Suprapubic skin (tissue), 4 donors: ENCODE results near the gene PTTG1IP. TPM values are rescaled to one million over a fixed set of nuclear protein-coding genes. Genes with fewer than 3 reads are reported as not detected.

ENCODE experiments used
- DNase-seq, 2 donors: peaks; one replicate each; pipeline ENCODE4 v3.0.0-alpha.2; 2019; ENCODE audit warnings: low spot score in 2 of 2
- H3K27ac ChIP-seq: fragments of 200-600 bp; sonication (generic); one replicate; pipeline ENCODE4 v1.5.1; 2019
- H3K27me3 ChIP-seq: fragments of 200-600 bp; sonication (generic); one replicate; pipeline ENCODE4 v1.5.1; 2019
- H3K36me3 ChIP-seq: fragments of 200-600 bp; sonication (generic); one replicate; pipeline ENCODE4 v1.5.1; 2019
- H3K4me1 ChIP-seq: fragments of 200-600 bp; sonication (generic); one replicate; pipeline ENCODE4 v1.5.1; 2019
- H3K4me3 ChIP-seq: fragments of 200-600 bp; sonication (generic); one replicate; pipeline ENCODE4 v1.5.1; 2019; ENCODE audit warnings: mild to moderate bottlenecking
- H3K9me3 ChIP-seq: fragments of 200-600 bp; sonication (generic); one replicate; pipeline ENCODE4 v1.5.1; 2019
- CTCF ChIP-seq, 2 donors: fragments of 200-600 bp in 1 of 2; fragments of 450-650 bp in 1 of 2; sonication (generic) in 1 of 2; IDR thresholded peaks; one replicate each; pipeline ENCODE4 v1.5.1; 2016 to 2019; ENCODE audit warnings: antibody characterized with exemption in 2 of 2, mild to moderate bottlenecking in 1 of 2, moderate library complexity in 1 of 2
- EP300 ChIP-seq: sonication (generic); formaldehyde crosslinking; IDR thresholded peaks from one replicate; pipeline ENCODE4 v1.6.1; 2017; ENCODE audit warnings: antibody characterized with exemption
- POLR2A ChIP-seq, 2 donors: fragments of 450-650 bp; IDR thresholded peaks; one replicate each; pipeline ENCODE4 v1.6.1; 2017; ENCODE audit warnings: antibody characterized with exemption in 2 of 2, mild to moderate bottlenecking in 2 of 2, moderate library complexity in 2 of 2
- POLR2AphosphoS5 ChIP-seq, 3 donors: sonication (generic); formaldehyde crosslinking; IDR thresholded peaks; one replicate each; pipeline ENCODE4 v1.6.1; 2017; ENCODE audit warnings: antibody characterized with exemption in 3 of 3
- WGBS: methylation state at CpG from one replicate; pipeline ENCODE4 v1.1.5; 2018; 5-methylcytosine and 5-hydroxymethylcytosine counted together
- total RNA-seq, 4 donors: library from RNA; depleted of rRNA; stranded (reverse); fragments of >200 nt; gene quantifications; one replicate each; pipeline ENCODE4 v1.1.0, GENCODE V29; 2016

Gene PTTG1IP
- total RNA-seq, 4 donors from 2014 or later, result 114 to 172 (median 143) TPM

- no peaks in the 10 kb centered on the region for H3K9me3 ChIP-seq
- TF ChIP-seq POLR2AphosphoS5 (IDR thresholded peaks at IDR 0.05), result no peak
- no peak for TF ChIP-seq EP300
- no peak for TF ChIP-seq POLR2A (IDR thresholded peaks at IDR 0.05)
- no peak for TF ChIP-seq CTCF (IDR thresholded peaks at IDR 0.05)
- peaks cover 81% of the 10 kb centered on the region for H3K4me1 ChIP-seq
- H3K4me3 ChIP-seq, result peak overlapping the region; percentile 87
- H3K27me3 ChIP-seq, result no peaks in the 10 kb centered on the region
- WGBS, result 53% methylated on average over 10 of the region's 10 CpGs
- DNase-seq, result peak in 1 of 2 donors; percentile 80
- peak overlapping the region; percentile 92 for H3K27ac ChIP-seq
- H3K36me3 ChIP-seq, result no peaks in the 10 kb centered on the region
These were observed 2.6 kb downstream of the PTTG1IP start for GRCh38 chr21:44870748-44871495.

- H3K9me3 ChIP-seq, result no peaks in the 10 kb centered on the region
- no peak overlapping the region for H3K4me3 ChIP-seq
- peaks cover 79% of the 10 kb centered on the region for H3K4me1 ChIP-seq
- peak overlapping the region; percentile 92 for H3K27ac ChIP-seq
- H3K36me3 ChIP-seq, result peaks cover 4% of the 10 kb centered on the region
- TF ChIP-seq POLR2AphosphoS5 (IDR thresholded peaks at IDR 0.05), result no peak
- no peak for TF ChIP-seq EP300
- TF ChIP-seq POLR2A (IDR thresholded peaks at IDR 0.05), result no peak
- TF ChIP-seq CTCF (IDR thresholded peaks at IDR 0.05), result no peak
- 64% methylated on average over 19 of the region's 19 CpGs for WGBS
- no peaks in the 10 kb centered on the region for H3K27me3 ChIP-seq
- peak in 1 of 2 donors; percentile 72 for DNase-seq
These were observed 3.4 kb downstream of the PTTG1IP start for GRCh38 chr21:44869781-44870747.

- Histone ChIP-seq H3K4me3 (no peak overlapping the region), H3K9me3 (no peaks in the 10 kb centered on the region), H3K4me1 (peaks cover 68% of the 10 kb centered on the region), H3K36me3 (peaks cover 17% of the 10 kb centered on the region), H3K27me3 (no peaks in the 10 kb centered on the region), H3K27ac (peak overlapping the region; percentile 92)
- WGBS, result 94% methylated on average over 7 of the region's 7 CpGs
- DNase-seq, result no peak
- no peak for TF ChIP-seq CTCF (IDR thresholded peaks at IDR 0.05)
- no peak for TF ChIP-seq POLR2A (IDR thresholded peaks at IDR 0.05)
- no peak for TF ChIP-seq EP300
- no peak for TF ChIP-seq POLR2AphosphoS5 (IDR thresholded peaks at IDR 0.05)
These were observed 4.8 kb downstream of the PTTG1IP start for GRCh38 chr21:44868707-44869106.

- Histone ChIP-seq H3K27me3 (no peaks in the 10 kb centered on the region), H3K4me1 (peaks cover 68% of the 10 kb centered on the region), H3K9me3 (no peaks in the 10 kb centered on the region), H3K36me3 (peaks cover 23% of the 10 kb centered on the region), H3K4me3 (no peak overlapping the region), H3K27ac (peak overlapping the region; percentile 92)
- WGBS, result 71% methylated on average over 12 of the region's 12 CpGs
- peak in 1 of 2 donors; percentile 41 for DNase-seq
- no peak for TF ChIP-seq POLR2A (IDR thresholded peaks at IDR 0.05)
- no peak for TF ChIP-seq POLR2AphosphoS5 (IDR thresholded peaks at IDR 0.05)
- no peak for TF ChIP-seq EP300
- TF ChIP-seq CTCF (IDR thresholded peaks at IDR 0.05), result no peak
These were observed 5.3 kb downstream of the PTTG1IP start for GRCh38 chr21:44867999-44868700.
